Smooth muscle cell (in vitro differentiated cells): ENCODE measurements around the gene JADE1. TPM values are rescaled to one million over a fixed set of nuclear protein-coding genes. Genes with fewer than 3 reads are reported as not detected.

ENCODE experiments used
- DNase-seq: peaks from one replicate; lab custom pipeline; 2025; ENCODE audit not compliant: unreplicated experiment; lab: John Stamatoyannopoulos, UW
- H2AFZ ChIP-seq: fragments of 200-600 bp; sonication (generic); 2 replicates; pipeline ENCODE4 v1.6.0; 2016; ENCODE audit warnings: antibody characterized with exemption, low read depth, mild to moderate bottlenecking
- H3F3A ChIP-seq: fragments of 200-600 bp; sonication (generic); 2 replicates; pipeline ENCODE4 v1.6.0; 2017; ENCODE audit warnings: antibody characterized with exemption, low read depth
- H3K27ac ChIP-seq: fragments of 200-600 bp; sonication (generic); 2 replicates; pipeline ENCODE4 v1.5.1; 2016; ENCODE audit warnings: low read depth, mild to moderate bottlenecking
- H3K27me3 ChIP-seq: fragments of 200-600 bp; sonication (generic); 2 replicates; pipeline ENCODE4 v1.6.1; 2016; ENCODE audit warnings: low read depth, mild to moderate bottlenecking
- H3K36me3 ChIP-seq: fragments of 200-600 bp; sonication (generic); 2 replicates; pipeline ENCODE4 v1.5.1; 2016; ENCODE audit warnings: low read depth
- H3K4me1 ChIP-seq: fragments of 200-600 bp; sonication (generic); 2 replicates; pipeline ENCODE4 v1.5.1; 2016; ENCODE audit warnings: low read depth
- H3K4me2 ChIP-seq: fragments of 200-600 bp; sonication (generic); 2 replicates; pipeline ENCODE4 v1.6.0; 2016; ENCODE audit warnings: mild to moderate bottlenecking
- H3K4me3 ChIP-seq: fragments of 200-600 bp; sonication (generic); 2 replicates; pipeline ENCODE4 v1.5.1; 2016; ENCODE audit warnings: mild to moderate bottlenecking
- H3K79me2 ChIP-seq: fragments of 200-600 bp; sonication (generic); 2 replicates; pipeline ENCODE4 v1.6.0; 2016; ENCODE audit warnings: low read depth, mild to moderate bottlenecking
- H3K9ac ChIP-seq: fragments of 200-600 bp; sonication (generic); 2 replicates; pipeline ENCODE4 v1.6.0; 2016; ENCODE audit warnings: low read depth
- H3K9me3 ChIP-seq: fragments of 200-600 bp; sonication (generic); replicated peaks from 2 replicates; pipeline ENCODE4 v1.5.1; 2016; ENCODE audit warnings: low read depth
- H4K20me1 ChIP-seq: fragments of 200-600 bp; sonication (generic); 2 replicates; pipeline ENCODE4 v1.6.0; 2016; ENCODE audit warnings: low read depth
- CTCF ChIP-seq: fragments of 200-600 bp; sonication (generic); IDR thresholded peaks from 2 replicates; pipeline ENCODE4 v1.5.1; 2017; ENCODE audit warnings: borderline replicate concordance, mild to moderate bottlenecking, antibody characterized with exemption; ENCODE audit not compliant: insufficient read depth, poor library complexity, severe bottlenecking
- WGBS: methylation state at CpG from one replicate; pipeline ENCODE4 v1.1.7; 2016; ENCODE audit warnings: low lambda C conversion rate; 5-methylcytosine and 5-hydroxymethylcytosine counted together
- polyA plus RNA-seq: library from polyadenylated mRNA; unstranded; fragments of >200 nt; fragmentation: Nextera tagmentation; extraction: Ambion mirVana; gene quantifications from 2 replicates; pipeline ENCODE4 v1.2.1, GENCODE V29; 2016
- total RNA-seq: library from RNA; depleted of rRNA; stranded (reverse); fragments of >200 nt; gene quantifications from 2 replicates; pipeline ENCODE4 v1.2.3, GENCODE V29; 2014

The JADE1 gene
- total and polyA plus RNA-seq, 2 experiments from 2014 or later: 7.4 to 9.8 TPM

GRCh38 chr4:128782875-128783614 is 26.5 kb upstream of the JADE1 start:
- 87% methylated on average over 12 of the region's 12 CpGs for WGBS
- no peak for DNase-seq
- no peaks in the 10 kb centered on the region for H3K79me2 ChIP-seq
- no peaks in the 10 kb centered on the region for H3K36me3 ChIP-seq
- TF ChIP-seq CTCF: no peak
- H3K4me3 ChIP-seq: no peak overlapping the region
- no peak overlapping the region for H3K27ac ChIP-seq
- H3K9ac ChIP-seq: no peak overlapping the region
- no peaks in the 10 kb centered on the region for H3F3A ChIP-seq
- no peak overlapping the region for H3K4me2 ChIP-seq
- H3K9me3 ChIP-seq: no peaks in the 10 kb centered on the region
- no peaks in the 10 kb centered on the region for H3K27me3 ChIP-seq
- H3K4me1 ChIP-seq: no peaks in the 10 kb centered on the region
- H2AFZ ChIP-seq: no peak overlapping the region
- no peaks in the 10 kb centered on the region for H4K20me1 ChIP-seq

- no peaks in the 10 kb centered on the region for H3K36me3 ChIP-seq
- DNase-seq: no peak
- no peaks in the 10 kb centered on the region for H3K9me3 ChIP-seq
- no peak overlapping the region for H3K9ac ChIP-seq
- H4K20me1 ChIP-seq: no peaks in the 10 kb centered on the region
- WGBS: 61% methylated on average over 18 of the region's 18 CpGs
- no peak for TF ChIP-seq CTCF
- H3F3A ChIP-seq: no peaks in the 10 kb centered on the region
- no peaks in the 10 kb centered on the region for H3K4me1 ChIP-seq
- no peak overlapping the region for H3K4me3 ChIP-seq
- no peaks in the 10 kb centered on the region for H3K27me3 ChIP-seq
- H3K4me2 ChIP-seq: no peak overlapping the region
- no peak overlapping the region for H3K27ac ChIP-seq
- no peaks in the 10 kb centered on the region for H3K79me2 ChIP-seq
- peak overlapping the region; percentile 37 for H2AFZ ChIP-seq
These were observed 21.8 kb upstream of the JADE1 start for GRCh38 chr4:128787509-128788311.

- H3F3A ChIP-seq: no peaks in the 10 kb centered on the region
- H4K20me1 ChIP-seq: no peaks in the 10 kb centered on the region
- H2AFZ ChIP-seq: peak overlapping the region; percentile 14
- no peak overlapping the region for H3K9ac ChIP-seq
- WGBS: 78% methylated on average over 7 of the region's 7 CpGs
- no peak for DNase-seq
- no peak overlapping the region for H3K27ac ChIP-seq
- no peak overlapping the region for H3K4me2 ChIP-seq
- H3K9me3 ChIP-seq: no peaks in the 10 kb centered on the region
- no peaks in the 10 kb centered on the region for H3K27me3 ChIP-seq
- no peaks in the 10 kb centered on the region for H3K36me3 ChIP-seq
- no peak for TF ChIP-seq CTCF
- no peaks in the 10 kb centered on the region for H3K79me2 ChIP-seq
- H3K4me1 ChIP-seq: no peaks in the 10 kb centered on the region
- H3K4me3 ChIP-seq: no peak overlapping the region
These were observed 15.4 kb upstream of the JADE1 start for GRCh38 chr4:128793859-128794672.
